ENCODE data around the gene SDHA.

Gene SDHA

GRCh38 chr5:180286-180918 is 37.7 kb upstream of the SDHA start:
- H3K27ac ChIP-seq: no peak overlapping the region
- TF ChIP-seq CTCF (IDR thresholded peaks at IDR 0.05): no peak
- no peak for TF ChIP-seq ZFX (IDR thresholded peaks at IDR 0.05; ENCODE audit: borderline replicate concordance)

GRCh38 chr5:181160-181559 is 37.0 kb upstream of the SDHA start:
- TF ChIP-seq CTCF (IDR thresholded peaks at IDR 0.05): no peak
- TF ChIP-seq ZFX (IDR thresholded peaks at IDR 0.05; ENCODE audit: borderline replicate concordance): no peak

GRCh38 chr5:181566-181965 is 36.6 kb upstream of the SDHA start:
- H3K27ac ChIP-seq: no peak overlapping the region
- no peak for TF ChIP-seq CTCF (IDR thresholded peaks at IDR 0.05)
- TF ChIP-seq ZFX (IDR thresholded peaks at IDR 0.05; ENCODE audit: borderline replicate concordance): no peak

More at GRCh38 chr5:181160-181559, 37.0 kb upstream of the SDHA start:
- H3K27ac ChIP-seq: no peak overlapping the region

GRCh38 chr5:182126-182525 is 36.0 kb upstream of the SDHA start:
- no peak overlapping the region for H3K27ac ChIP-seq
- TF ChIP-seq ZFX (IDR thresholded peaks at IDR 0.05; ENCODE audit: borderline replicate concordance) (no peak), CTCF (IDR thresholded peaks at IDR 0.05) (no peak)

GRCh38 chr5:184471-184870 is 33.6 kb upstream of the SDHA start:
- TF ChIP-seq ZFX (IDR thresholded peaks at IDR 0.05; ENCODE audit: borderline replicate concordance) (no peak), CTCF (IDR thresholded peaks at IDR 0.05) (no peak)
- no peak overlapping the region for H3K27ac ChIP-seq

- TF ChIP-seq CTCF (IDR thresholded peaks at IDR 0.05): no peak
- TF ChIP-seq ZFX (IDR thresholded peaks at IDR 0.05; ENCODE audit: borderline replicate concordance): no peak
- H3K27ac ChIP-seq: no peak overlapping the region
Observed at GRCh38 chr5:185095-186070, 32.7 kb upstream of the SDHA start.

All from 22Rv1 (cell line).